Activated T-cell treated with anti-CD3 and anti-CD28 coated beads, Interleukin-2, amount 50 U/mL, for 1 hour (primary cell): ENCODE measurements around the gene PRDM16.

ENCODE experiments used
- DNase-seq: peaks from one replicate; pipeline ENCODE4 v3.0.0-alpha.2; 2020

Gene PRDM16

DNA sequence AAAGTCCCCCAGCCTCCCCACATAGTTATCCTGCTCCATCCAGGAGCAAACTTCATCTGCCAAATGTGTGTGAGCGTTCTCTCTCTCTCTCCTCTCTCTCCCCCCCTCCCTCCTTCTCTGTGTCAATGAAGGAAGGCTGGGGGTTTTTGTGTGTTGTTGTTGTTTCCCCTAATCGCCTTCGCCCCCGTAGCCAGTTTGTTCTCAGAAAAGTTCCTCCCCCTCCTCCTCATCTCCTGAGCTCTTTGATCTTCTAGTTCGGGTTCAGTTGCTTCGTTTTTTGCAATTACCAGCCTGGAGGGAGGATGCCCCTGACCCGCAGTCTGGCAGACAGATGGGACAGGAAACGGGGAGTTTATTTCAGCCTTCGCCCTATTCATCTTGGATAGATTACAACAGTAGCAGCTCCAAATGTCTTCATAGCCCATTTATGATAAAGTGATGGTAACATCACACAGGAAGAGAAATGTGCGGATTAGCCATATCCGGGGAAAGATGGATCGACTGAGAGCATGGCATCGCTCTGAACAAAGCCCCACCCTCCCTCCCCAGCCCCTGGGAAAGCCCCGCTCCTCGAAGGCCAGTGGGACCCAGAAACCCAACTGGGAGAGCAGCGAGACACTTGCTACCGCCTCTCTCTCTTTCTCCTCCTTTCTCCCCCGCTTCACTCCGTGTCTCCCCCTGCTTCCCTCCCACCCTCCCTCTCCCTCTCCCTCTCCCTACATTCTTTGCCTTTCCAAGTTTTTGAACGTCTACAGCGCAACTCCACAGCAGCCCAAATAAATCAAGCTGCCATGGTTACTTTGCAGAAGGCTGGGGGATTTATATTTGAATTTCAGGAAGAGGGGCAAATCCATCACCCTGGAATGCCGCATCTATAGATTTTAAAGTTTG, 245.7 kb downstream of the PRDM16 start:
- DNase-seq, result no peak

DNA sequence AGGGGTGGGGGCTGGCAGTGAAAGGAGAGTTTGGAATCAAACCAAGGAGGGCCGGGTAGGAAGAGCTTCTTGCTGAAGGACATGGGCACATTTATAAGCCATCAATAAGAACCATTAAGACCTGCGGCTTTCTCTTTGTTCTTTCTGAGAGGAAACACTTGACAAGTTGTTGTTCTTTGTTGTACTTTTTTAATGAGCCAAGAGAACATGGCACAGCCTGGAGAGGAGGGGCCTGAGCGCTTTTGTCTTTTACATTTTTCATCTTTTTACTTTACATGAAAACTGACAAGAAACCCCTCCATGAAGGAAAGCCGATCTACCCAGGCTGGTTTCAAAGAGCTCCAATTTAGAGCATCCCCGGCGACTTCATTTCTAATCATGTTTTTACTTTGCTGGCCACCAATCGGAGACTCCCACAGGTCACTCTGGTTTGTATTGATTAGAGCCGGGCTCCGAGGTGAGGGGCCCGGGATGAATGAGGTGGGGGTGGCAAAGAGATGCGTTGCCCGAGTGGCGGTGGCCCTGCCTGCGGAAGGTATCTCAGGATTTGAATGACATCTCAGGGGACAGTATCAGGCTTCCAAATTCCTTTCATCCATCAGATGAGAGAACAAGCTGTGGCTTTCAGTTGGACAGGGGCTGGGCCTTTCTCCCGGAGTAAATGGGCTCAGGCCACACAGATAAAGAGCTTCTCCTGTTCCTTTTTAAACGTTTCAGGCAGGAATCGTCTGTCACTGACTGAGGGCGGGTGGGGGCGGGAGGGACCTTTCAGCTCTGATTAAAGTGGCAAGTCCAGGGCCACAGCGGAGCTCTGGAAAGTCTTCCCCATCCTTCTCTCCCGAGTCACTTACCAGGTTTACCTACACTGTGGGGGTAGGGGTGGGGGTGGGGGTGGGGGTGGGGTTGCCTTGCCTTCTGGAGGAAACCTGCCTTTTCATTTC, 246.7 kb downstream of the PRDM16 start:
- DNase-seq, result no peak

DNA sequence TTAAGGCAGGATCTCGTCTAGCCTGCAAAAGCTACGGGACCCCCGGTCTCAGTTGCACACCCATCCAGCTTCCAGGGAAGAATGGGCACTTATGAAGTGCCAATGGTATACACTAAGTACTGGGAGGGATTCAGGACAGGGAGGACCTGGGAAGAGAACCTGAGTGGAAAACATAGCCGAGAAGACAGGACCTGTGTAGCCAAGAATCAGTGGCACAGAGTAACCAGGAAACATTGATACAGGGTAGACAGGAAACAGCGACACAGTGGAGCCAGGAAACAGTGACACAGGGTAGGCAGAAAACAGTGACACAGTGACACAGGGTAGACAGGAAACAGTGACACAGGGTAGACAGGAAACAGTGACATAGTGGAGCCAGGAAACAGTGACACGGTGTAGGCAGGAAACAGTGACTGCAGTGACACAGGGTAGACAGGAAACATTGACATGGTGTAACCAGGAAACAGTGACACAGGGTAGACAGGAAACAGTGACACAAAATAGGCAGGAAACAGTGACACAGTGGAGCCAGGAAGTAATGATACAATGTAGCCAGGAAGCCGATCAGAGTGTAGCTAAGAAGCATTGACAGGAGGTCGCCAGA, 247.4 kb downstream of the PRDM16 start:
- no peak for DNase-seq

DNA sequence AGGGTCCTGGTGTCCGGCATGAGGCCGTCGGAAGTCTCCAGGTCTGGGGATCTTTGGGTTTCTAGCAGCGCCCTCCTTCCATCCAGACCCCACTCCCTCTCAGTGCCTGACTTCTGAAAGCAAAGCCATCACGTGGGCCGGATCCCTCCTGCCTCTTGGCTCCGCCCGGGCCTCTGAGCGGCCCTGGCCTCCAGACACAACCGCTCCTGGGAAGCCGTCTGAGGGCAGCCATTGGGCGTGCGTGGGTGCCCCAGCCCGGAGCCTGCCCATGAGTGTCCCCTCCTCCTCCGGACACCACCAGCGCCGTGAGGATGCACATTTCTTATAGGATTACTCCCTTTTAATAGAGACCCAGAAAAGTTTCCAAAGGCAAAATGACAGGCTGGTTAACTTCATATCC, 248.5 kb downstream of the PRDM16 start:
- no peak for DNase-seq

DNA sequence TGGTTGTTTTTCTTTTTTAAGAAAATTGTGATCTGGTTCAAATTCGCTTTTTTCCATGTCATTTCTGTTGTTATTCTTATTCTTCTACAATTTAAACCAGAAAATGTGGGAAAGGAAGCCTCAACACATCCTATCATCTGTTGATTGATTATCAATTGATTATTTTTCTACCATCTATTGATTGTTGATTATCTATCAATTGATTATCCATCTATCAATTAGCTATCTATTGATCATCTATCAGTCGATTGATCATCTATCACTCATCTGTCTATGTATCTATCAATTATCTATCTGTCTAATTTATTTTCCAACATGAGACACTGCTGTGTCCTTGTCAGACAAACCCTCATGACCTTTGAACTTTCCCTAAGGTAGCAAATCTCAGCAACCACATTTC, 249.3 kb downstream of the PRDM16 start:
- DNase-seq, result no peak

DNA sequence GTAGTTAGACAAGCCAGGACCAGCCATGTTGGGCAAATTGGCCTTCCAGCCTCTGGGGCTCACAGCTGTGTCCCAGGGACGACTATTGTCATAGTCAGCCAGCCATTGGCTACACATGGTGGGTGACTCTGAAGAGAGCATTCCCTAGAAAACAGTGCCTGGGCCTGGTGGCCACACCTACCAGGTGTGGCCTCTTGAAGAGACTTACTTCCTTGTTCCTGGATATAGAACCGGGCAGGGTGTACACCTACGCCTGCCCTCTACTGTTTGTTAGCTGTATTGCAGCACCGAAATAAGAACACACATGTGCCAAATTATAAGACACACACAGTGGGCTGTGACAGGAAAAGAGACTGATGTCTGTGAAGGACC, 250.9 kb downstream of the PRDM16 start:
- no peak for DNase-seq

DNA sequence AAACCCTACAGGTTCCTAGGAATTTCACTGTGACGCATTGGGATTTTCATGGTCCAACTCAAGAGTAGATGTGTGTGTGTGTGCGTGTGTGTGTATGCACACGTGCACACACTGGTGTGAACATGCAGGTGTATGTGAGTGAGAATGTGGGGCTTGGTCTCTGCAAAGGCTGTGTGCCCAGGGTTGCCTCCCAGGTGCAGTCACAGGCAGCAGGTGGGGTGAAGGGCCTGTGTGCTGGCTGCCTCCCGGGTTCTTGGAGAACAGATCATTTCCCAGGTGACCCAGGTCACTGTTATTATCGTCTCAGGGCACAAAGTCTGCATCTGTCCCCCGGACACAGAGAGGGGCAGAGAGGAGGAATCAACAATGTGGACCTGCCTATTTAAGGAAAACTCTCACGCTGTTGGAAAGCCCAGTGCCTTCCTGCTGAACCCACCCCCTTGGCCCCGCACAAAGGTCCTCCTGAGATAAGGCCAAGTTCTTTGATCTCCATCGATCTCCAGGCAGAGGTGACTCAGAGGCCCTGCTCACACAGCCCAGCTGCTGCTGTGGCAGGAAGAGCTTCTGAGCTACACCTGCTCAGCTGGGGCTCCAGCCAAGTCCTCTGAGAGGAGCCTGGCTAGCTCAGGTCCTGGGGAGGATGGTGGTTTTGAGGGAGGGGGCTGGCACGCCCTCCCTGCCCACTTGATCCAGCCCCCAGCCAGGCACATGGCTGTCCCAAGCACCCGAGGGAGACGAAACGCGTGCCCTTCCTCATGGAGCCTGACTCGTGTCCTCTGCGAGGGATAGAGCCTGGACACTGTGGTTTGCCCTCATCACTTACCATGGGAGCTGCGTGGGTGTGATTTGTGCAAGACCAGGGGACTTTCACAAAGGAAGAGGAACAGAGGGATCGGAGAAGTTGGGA, 251.5 kb downstream of the PRDM16 start:
- no peak for DNase-seq

DNA sequence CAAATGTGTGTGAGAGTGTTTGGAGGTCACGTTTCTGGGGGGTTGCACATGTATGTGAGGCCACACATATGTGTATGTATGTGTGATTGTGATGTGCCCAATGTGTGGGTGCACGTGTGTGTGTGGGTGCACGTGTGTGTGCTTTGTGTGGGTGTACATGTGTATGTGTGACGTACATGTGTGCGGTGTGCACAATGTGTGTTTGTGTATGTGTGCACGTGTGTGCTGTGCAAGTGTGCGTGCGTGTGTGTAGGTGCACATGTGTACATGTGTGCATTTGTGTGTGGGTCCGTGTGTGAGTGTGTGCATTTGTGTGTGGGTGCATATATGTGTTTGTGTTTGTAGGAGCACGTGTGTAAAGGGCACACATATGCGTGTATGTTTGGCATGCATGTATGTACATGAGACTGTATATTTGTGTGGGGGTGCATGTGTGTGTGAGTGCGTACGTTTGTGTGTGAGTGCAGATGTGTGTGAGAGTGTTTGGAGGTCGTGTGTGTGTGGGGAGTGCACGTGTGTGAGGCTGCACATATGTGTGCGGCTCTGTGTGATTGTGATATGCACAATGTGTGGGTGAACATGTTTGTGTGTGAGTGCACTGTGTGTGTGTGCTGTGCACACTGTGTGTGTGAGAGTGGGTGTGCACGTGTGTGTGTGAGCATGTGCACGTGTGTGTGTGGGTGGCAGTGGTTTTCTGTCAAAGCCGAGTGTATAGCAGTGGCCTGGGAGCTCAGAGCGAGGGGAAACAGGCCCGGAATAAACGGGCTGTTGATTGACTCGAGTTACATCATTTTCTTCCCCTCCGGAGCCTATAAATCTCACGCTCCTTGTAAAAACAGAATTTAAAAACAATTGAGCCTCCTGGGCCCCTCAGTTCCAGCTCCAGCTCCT, 252.8 kb downstream of the PRDM16 start:
- DNase-seq, result no peak

DNA sequence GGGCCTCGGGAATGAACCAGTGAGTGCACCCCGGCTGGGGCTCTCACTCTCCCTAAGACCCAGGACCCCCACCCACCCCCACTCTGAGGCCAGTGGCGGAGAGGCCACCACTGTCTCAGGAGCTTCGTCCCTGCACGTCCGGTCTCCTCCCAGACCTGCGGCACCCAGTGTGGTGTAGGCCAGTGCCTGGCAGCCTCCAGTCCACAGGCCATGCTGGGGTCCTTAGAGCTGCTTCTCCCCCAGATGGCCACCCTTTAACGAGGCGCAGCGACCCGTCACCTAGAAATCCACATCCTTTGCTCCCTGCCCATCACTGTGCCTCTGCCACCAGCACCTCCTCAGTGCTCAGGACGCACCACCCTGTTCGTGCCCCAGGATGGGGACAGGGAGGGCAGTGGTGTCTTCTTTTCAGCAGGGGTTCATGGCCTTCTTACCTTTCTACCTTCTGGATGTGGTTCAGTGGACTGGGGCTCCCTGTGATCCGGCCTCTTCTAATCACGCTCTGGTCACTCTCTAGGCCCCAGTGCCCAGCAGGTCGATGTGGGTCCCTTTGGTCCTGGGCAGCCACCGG, 253.5 kb downstream of the PRDM16 start:
- DNase-seq, result no peak

DNA sequence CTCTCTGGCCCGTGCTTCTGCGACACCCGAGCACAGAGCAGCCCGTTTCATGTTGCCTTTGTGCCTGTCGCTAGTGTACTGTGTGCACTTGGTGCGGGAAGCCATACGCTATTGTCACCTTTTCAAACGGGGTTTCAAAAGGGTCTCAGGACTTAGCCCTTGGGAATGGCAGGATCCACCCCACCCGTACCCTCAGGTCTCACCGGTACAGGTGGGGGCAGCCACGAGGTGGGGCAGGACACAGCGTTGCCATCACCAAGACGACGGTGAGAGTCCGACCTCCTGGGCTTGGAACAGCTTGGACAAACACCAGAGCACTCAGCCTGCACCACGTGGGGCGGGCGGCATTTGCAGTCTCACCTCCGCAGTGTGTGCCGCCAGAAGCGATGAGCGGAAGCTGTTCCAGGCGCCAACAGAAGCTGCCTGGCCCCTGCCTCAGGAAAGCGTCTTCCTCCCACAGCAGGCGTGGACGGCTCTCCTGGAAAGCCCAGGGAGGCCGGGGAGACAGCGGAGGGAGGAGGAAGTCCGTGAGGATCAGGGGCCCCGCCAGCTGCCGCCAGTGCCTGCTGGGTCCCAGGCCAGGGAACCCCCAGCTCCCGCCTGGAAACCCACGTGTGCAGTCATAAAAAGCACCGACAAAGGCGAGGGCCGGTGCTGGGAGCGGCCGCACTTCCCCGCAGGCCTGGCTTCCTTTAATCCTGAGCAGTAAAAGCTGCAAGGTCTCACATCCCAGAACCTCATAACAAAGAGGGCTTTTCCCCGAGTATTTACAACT, 254.2 kb downstream of the PRDM16 start:
- DNase-seq, result no peak

DNA sequence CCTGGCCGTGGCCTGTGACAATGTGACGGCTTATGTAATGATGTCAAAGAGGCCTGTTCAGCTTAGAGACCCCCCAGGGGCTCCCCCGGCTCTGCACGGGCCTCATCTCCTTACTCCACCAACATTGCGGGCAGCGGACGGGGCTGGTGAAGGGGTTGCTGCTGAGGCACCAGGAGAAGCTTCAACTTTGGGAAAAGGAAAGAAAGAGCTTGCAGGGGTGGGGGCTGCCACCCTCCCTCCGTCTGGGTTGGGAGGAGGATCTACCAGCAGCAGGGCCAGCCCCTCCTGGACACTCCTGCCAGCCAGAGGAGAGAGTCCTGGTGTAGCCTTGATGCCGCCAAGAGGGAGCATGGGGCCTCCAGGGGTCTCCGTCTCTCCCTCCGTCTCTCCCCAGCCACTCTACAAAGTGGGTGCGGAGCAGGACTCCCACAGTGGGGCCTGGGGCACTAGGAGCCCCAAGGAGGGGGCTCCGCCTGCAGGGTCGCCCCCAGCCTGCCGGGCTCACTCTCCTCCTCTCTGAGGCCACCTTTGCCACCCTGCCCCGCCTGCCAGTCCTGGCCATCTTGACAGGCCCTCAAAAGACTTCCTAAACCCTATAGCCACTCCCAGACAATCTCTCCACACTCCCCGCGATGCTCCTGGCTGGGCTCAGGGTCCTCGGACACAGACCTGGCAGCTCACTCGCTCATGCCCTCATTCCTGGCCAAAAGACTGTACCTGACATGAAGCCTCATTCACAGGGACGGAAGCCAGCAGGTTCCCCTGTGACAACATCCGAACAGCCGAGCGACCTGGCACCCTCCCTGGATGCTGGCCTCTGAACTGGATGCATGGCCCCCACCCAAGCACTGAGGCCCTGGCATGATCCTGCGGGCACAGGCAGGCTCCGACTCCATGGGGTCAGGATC, 255.0 kb downstream of the PRDM16 start:
- no peak for DNase-seq

DNA sequence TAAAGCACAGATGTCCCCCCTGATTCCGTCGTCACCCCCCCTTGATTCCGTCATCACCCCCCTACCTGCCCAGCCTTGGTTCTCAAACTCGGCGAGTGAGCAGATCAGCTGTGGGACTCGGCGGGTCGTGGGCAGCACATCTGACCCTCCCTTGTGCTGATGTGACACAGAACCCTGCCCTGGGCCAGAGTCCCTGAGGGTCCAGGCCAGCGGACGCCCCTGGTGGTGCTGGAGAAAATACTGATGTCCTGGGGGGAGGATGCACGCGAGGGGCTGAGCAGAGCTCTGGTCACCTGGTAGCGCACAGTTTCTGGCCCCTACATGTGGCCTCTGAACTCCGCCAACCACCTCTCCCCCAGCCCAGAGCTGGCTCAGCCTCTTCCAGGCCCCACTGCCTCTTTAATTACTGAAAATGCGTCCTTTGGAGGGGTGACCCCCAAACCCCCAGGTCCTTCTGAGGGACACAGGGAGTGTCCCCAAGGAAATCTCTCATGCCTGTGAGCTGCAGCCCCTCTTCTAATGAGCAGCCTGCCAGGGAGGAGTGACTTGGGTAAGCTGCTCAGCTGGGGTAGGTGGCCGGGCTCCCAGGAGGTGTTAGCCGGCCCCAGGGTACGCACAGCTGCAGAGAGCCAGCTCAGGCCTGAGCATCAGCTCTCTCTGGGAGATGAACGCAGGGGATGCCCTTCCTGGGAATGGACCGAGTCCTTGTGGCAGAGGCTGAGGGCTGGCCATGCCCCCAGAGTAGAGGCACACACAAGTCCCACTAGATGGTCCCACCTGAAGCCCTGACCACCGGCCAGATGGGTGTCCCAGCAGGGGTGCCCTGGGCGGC, 255.9 kb downstream of the PRDM16 start:
- DNase-seq, result no peak

DNA sequence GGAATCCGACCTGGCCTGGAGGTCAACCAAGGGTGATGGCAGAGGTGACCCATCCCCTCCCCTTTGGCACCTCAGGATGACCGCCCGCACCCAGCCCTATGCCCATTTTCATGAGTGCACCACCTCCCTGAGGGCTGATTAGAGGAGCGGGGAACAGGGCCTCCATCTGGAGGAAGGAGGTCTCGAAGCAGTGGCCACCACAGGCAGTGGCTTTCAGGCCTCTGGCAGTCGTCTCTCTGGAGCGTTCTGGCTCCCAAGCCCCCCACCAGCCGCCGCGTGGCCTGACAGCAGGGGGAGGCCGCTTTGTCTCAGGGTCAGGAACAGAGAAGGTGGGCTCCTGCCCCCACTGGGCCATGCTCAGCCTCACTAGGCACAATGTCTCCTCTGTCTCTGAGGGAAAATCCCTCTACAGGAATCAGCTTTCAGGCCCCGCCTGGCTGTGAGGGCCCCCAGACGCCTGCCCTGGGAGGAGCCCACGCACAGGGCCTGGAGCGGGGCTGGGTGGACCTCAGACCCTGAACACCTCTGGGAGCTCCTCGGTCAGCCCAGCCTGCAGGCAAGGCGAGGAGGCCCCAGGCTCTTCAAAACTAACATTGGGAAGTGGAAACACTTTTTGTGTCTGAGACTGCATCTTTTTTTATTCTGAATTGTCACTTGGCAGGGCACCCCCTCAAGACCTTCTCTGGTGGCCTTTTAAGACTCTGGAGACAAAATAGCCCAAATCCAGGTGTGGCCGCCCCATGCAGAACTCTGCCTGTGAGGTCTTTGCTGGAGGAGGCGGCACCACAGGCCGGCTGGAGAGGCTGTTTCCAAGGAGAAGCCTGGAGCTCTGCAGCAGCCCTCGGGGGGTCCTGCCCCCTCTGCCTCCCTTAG, 257.7 kb downstream of the PRDM16 start:
- no peak for DNase-seq

DNA sequence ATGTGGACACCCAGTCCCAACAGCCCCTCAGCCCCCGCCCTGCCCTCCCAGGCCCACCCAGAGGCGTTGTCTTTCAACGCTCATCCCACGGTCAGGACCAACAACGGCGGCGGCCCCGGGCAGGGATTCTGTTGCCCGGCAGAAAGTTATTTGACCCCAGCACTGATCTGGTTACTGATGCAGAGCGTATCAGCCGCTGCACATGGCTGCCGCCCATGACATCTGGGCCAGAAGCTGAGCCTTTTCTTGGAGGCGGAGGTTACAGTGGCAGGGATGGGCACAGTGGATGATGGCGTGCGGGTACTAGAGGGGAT, 258.3 kb downstream of the PRDM16 start:
- no peak for DNase-seq

DNA sequence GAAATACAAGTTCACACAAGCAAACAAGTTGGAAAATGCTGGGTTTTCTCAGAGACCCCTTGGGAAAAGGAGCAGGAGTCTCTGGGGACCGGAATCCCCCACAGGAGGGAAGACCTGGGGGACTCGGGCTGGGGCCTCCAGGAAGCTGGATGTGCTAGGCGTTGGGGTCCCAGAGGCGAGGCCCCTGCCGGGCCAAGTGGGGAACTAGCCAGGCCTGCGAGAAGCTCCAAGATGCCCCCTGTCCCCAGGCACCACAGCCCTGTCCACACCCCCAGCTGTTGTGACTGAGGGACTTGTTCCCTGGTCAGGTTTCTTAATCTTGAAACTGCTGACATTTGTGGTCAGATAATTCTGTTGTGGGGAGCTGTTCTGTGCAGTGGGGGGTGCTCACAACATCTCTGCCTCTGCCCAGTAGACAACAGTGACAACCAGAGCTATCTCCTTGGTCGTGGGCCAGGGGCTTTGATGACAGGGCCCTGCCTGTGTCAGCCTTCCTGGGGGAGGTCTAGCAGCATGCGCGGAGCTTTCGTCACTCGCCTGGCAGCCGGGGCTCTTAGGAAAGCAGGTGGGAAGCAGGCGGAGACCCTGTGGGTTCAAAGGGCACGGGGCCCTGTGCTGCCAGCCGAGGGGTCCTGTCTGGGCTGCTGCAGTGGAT, 259.1 kb downstream of the PRDM16 start:
- no peak for DNase-seq

DNA sequence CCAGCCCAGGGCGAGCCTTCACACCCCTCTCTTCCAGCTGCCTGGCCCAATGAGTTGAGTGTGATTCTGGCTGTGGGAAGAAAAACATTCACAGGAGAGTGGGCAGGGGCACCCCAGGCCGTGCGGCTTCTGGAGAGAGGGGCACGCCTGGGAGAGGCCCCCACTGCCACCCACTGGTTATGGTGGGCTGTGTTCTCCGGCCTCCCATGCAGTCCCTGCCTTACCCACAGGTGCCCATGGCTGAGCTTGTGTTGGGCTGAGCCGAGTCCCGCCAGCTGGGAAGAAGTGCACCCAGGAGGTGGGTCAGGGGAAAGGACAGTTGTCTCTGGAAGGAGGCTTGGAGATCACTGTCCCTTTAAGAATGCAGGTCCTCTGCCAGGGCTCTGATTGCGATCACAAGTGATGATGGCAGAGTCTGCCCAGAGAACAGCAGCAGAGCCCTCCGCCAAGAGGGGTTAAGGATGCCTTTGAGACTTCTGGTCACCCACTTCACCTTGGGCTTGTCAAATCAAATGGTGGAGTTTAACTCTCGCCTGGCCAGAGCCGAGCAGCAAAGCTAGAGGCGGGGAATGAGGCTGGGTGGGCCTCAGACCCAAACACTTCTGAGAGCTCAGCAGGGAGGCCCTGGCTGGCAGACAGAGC, 260.8 kb downstream of the PRDM16 start:
- no peak for DNase-seq
